Liver (tissue), 3 donors: ENCODE results near the gene CYP4A22.

Experiments
- CTCF ChIP-seq: fragments of 150-350 bp; IDR thresholded peaks from 2 replicates; pipeline ENCODE4 v1.5.1; 2017; ENCODE audit warnings: improper control_type of control experiment, low read depth, low read length; ENCODE audit not compliant: missing input control
- EGR1 ChIP-seq, 2 donors: IDR thresholded peaks; 2 replicates each; pipeline ENCODE4 v1.6.1; 2016 to 2018; ENCODE audit warnings: antibody characterized with exemption in 2 of 2, low read depth in 2 of 2
- donor health status: healthy.
- donor health status: healthy.

- no peak for TF ChIP-seq EGR1 (IDR thresholded peaks at IDR 0.05; ENCODE audit: low read depth in 2 of 2)
- TF ChIP-seq CTCF, result no peak
Observed at GRCh38 chr1:47178020-47178419, 40.8 kb downstream of the CYP4A22 start.
